Endothelial cell of umbilical vein (primary cell): ENCODE results near the gene SLC30A7. TPM values are rescaled to one million over a fixed set of nuclear protein-coding genes. Genes with fewer than 3 reads are reported as not detected.

Experiments
- BruUV-seq: library from RNA; stranded (reverse); fragments of 400-500 nt; replicated peaks from 2 replicates; lab custom pipeline; 2021; lab: Mats Ljungman, UMichigan
- CTCF ChIA-PET: fragments of 300-600, 350-600 bp; sonication (Branson Sonifier 250); formaldehyde crosslinking; loops from one replicate; lab custom pipeline; 2021; ENCODE audit warnings: antibody characterized with exemption, inconsistent platforms; lab: Charles Lee
- POLR2A ChIA-PET: fragments of 300-600, 350-600 bp; sonication (Branson Sonifier 250); formaldehyde crosslinking; loops from one replicate; lab custom pipeline; 2021; ENCODE audit warnings: antibody characterized with exemption, inconsistent platforms; lab: Charles Lee
- DNase-seq: peaks from one replicate; pipeline ENCODE4 v3.0.0-alpha.2; 2011; ENCODE audit warnings: low read depth, low spot score
- FAIRE-seq: peaks from 2 replicates; lab custom pipeline; 2011; peaks lifted over from hg19 to GRCh38; lab: Jason Lieb, UNC
- H2AFZ ChIP-seq: 2 replicates; pipeline ENCODE4 v1.6.0; 2012; ENCODE audit warnings: low read depth, low read length, control low read depth, inconsistent platforms
- H3K27ac ChIP-seq: 2 replicates; pipeline ENCODE4 v1.5.1; 2011; ENCODE audit warnings: low read depth, mild to moderate bottlenecking, control low read depth, low read length, moderate library complexity; ENCODE audit not compliant: insufficient read depth
- H3K27me3 ChIP-seq, 2 experiments: 2 replicates each; pipeline versions ENCODE4 v1.6.0 to v1.6.1; 2011; ENCODE audit warnings: low read length in 2 of 2, mixed read lengths in 1 of 2; ENCODE audit not compliant: control insufficient read depth in 2 of 2, insufficient read depth in 2 of 2
- H3K36me3 ChIP-seq, 2 experiments: 2 replicates in 1 of 2; 3 replicates in 1 of 2; pipeline ENCODE4 v1.5.1; 2011; ENCODE audit warnings: low read length in 2 of 2, mild to moderate bottlenecking in 1 of 2, moderate library complexity in 1 of 2; ENCODE audit not compliant: control insufficient read depth in 2 of 2, insufficient read depth in 2 of 2; ENCODE audit errors: extremely low read depth in 1 of 2
- H3K4me1 ChIP-seq: 3 replicates; pipeline ENCODE4 v1.5.1; 2011; ENCODE audit warnings: mild to moderate bottlenecking, low read length; ENCODE audit not compliant: control insufficient read depth, insufficient read depth; ENCODE audit errors: extremely low read depth
- H3K4me2 ChIP-seq: 2 replicates; pipeline ENCODE4 v1.6.1; 2011; ENCODE audit warnings: low read length, control low read depth, mixed read lengths; ENCODE audit not compliant: insufficient read depth
- H3K4me3 ChIP-seq, 3 experiments: fragments of 200-600 bp in 1 of 3; sonication (generic), shearing (Covaris generic) in 1 of 3; replicated peaks in 1 of 3; 2 replicates each; pipeline ENCODE4 v1.5.1; 2011 to 2016; ENCODE audit warnings: control low read depth in 3 of 3, low read length in 3 of 3, mild to moderate bottlenecking in 2 of 3, inconsistent platforms in 1 of 3, low read depth in 1 of 3, moderate library complexity in 1 of 3; ENCODE audit not compliant: insufficient read depth in 1 of 3
- H3K79me2 ChIP-seq: 2 replicates; pipeline ENCODE4 v1.6.0; 2012; ENCODE audit warnings: low read length, inconsistent platforms; ENCODE audit not compliant: control insufficient read depth, insufficient read depth
- H3K9ac ChIP-seq: replicated peaks from 2 replicates; pipeline ENCODE3; 2011; ENCODE audit warnings: low read length, control low read depth; ENCODE audit not compliant: insufficient read depth; ENCODE audit errors: extremely low read depth
- H3K9me1 ChIP-seq: replicated peaks from 3 replicates; pipeline ENCODE4 v1.6.0; 2011; ENCODE audit warnings: mild to moderate bottlenecking, low read length; ENCODE audit not compliant: control insufficient read depth, insufficient read depth; ENCODE audit errors: extremely low read depth
- H3K9me3 ChIP-seq: replicated peaks from 2 replicates; pipeline ENCODE4 v1.5.1; 2012; ENCODE audit warnings: low read length, inconsistent platforms; ENCODE audit not compliant: control insufficient read depth, insufficient read depth
- H4K20me1 ChIP-seq: replicated peaks from 2 replicates; pipeline ENCODE3; 2011; ENCODE audit warnings: mild to moderate bottlenecking, low read length; ENCODE audit not compliant: control insufficient read depth, insufficient read depth; ENCODE audit errors: extremely low read depth
- CTCF ChIP-seq, 2 donors: IDR thresholded peaks; 1 replicate in 1 of 2; 2 replicates in 1 of 2; pipeline ENCODE4 v1.5.1; 2011; ENCODE audit warnings: low read length in 2 of 2, mild to moderate bottlenecking in 2 of 2, moderate library complexity in 2 of 2, control low read depth in 1 of 2, inconsistent platforms in 1 of 2, low read depth in 1 of 2; ENCODE audit not compliant: insufficient read depth in 1 of 2; ENCODE audit errors: extremely low read depth in 1 of 2
- EZH2 ChIP-seq: IDR thresholded peaks from 2 replicates; pipeline ENCODE4 v1.6.1; 2012; ENCODE audit warnings: borderline replicate concordance, low read depth, mild to moderate bottlenecking, moderate library complexity, low read length, inconsistent platforms; ENCODE audit not compliant: severe bottlenecking
- FOS ChIP-seq: IDR thresholded peaks from 2 replicates; pipeline ENCODE4 v1.6.1; 2011; ENCODE audit warnings: mild to moderate bottlenecking, low read length, moderate library complexity, borderline replicate concordance; ENCODE audit not compliant: insufficient read depth
- GATA2 ChIP-seq: IDR thresholded peaks from 2 replicates; pipeline ENCODE4 v1.7.0; 2011; ENCODE audit warnings: low read depth, mild to moderate bottlenecking, moderate library complexity, mixed read lengths, low read length; ENCODE audit not compliant: insufficient read length, insufficient read depth
- JUN ChIP-seq: IDR thresholded peaks from 2 replicates; pipeline ENCODE4 v1.6.1; 2011; ENCODE audit warnings: borderline replicate concordance, low read depth; ENCODE audit not compliant: insufficient read length, insufficient read depth
- MAX ChIP-seq: IDR thresholded peaks from 2 replicates; pipeline ENCODE4 v1.6.1; 2011; ENCODE audit not compliant: insufficient read depth, insufficient read length
- MYC ChIP-seq: IDR thresholded peaks from one replicate; pipeline ENCODE4 v1.6.1; 2011; ENCODE audit warnings: mild to moderate bottlenecking, low read depth, low read length
- POLR2A ChIP-seq: IDR thresholded peaks from 2 replicates; pipeline ENCODE4 v1.6.1; 2012; ENCODE audit warnings: low read depth, mild to moderate bottlenecking, control low read depth, low read length
- POLR2AphosphoS5 ChIP-seq: IDR thresholded peaks from 2 replicates; pipeline ENCODE4 v1.6.1; 2012; ENCODE audit warnings: low read depth, mild to moderate bottlenecking, control low read depth, low read length, moderate library complexity; ENCODE audit not compliant: insufficient read depth
- dilution Hi-C: fragments of 300-500 bp; cut with MboI; formaldehyde crosslinking; loops from one replicate; pipeline ENCODE4 v1.15.0; 2019; ENCODE audit warnings: low sequenced_read_pairs; ENCODE audit not compliant: extremely low pct_ligation_motif_present
- intact Hi-C: fragments of 100-400 bp; cut with micrococcal nuclease; formaldehyde crosslinking; loops from one replicate; pipeline ENCODE4 v1.10.0; 2022
- polyA plus RNA-seq, 4 experiments: library from polyadenylated mRNA; depleted of rRNA in 3 of 4; stranded (reverse) in 3 of 4; unstranded in 1 of 4; fragments of >200 nt; gene quantifications; 2 replicates each; pipeline versions ENCODE4 v1.2.1 to v1.2.3, GENCODE V29; 2011 to 2012; ENCODE audit warnings: missing spikeins in 1 of 4
- total RNA-seq: library from RNA; stranded (reverse); gene quantifications from 2 replicates; pipeline ENCODE4 v1.2.3, GENCODE V29; 2021

The SLC30A7 gene
- total and polyA plus RNA-seq, 2 donors (not counting 3 experiments of a cell fraction or from before 2014, with no cell fraction given) = 9.3 to 38.6 TPM

GRCh38 chr1:100976936-100977335 lies 81.0 kb downstream of the SLC30A7 start:
- Histone ChIP-seq H4K20me1 (no peaks in the 10 kb centered on the region), H3K79me2 (no peaks in the 10 kb centered on the region), H3K9ac (no peak overlapping the region), H3K36me3 (peaks cover 0 to 5% of the 10 kb centered on the region in 2 experiments), H3K4me1 (peaks cover 5% of the 10 kb centered on the region), H3K9me1 (no peaks in the 10 kb centered on the region), H3K9me3 (no peaks in the 10 kb centered on the region), H3K27me3 (no peaks in the 10 kb centered on the region), H3K4me2 (no peak overlapping the region), H3K4me3 (no peak overlapping the region), H3K27ac (no peak overlapping the region), H2AFZ (no peak overlapping the region)
- intact Hi-C loops (loop anchor here (2.0 kb wide), 1 partner anchor 18 kb away; no protein-coding TSS in a partner anchor), dilution Hi-C loops (no loop called here)
- FAIRE-seq (no peak), DNase-seq (no peak)
- POLR2A ChIA-PET = no interaction called here
- no TSS peak for BruUV-seq
- TF ChIP-seq EZH2 (no peak), POLR2A (no peak), CTCF (IDR thresholded peaks at IDR 0.05; ENCODE audit: extremely low read depth in 1 of 2, insufficient read depth in 1 of 2, low read depth in 1 of 2, low read length in 2 of 2) (no peak)
- CTCF ChIA-PET = no interaction called here

DNA sequence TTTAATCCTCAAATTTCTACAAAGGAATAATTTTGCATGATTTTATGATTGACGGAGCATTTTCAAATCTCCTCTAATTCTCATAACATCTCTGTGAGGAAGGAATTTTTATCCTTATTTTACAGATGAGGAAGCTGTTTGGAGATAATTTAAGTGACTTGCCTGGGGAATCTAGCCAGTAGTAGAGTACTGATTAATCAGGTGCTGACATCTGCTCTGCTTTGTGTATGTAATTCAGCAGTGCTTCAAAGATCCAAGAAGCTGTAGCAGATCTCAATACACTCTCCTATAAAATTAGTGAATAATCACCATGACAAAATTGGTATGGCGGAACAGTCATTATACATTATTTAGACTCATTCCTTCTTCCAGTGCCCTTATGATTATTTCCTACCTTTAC lies 83.7 kb downstream of the SLC30A7 start:
- Histone ChIP-seq H3K36me3 (peaks cover 0 to 4% of the 10 kb centered on the region in 2 experiments), H3K79me2 (no peaks in the 10 kb centered on the region), H3K4me1 (peaks cover 5% of the 10 kb centered on the region), H4K20me1 (no peaks in the 10 kb centered on the region), H3K9me1 (no peaks in the 10 kb centered on the region), H2AFZ (no peak overlapping the region), H3K9me3 (no peaks in the 10 kb centered on the region), H3K4me2 (no peak overlapping the region), H3K27me3 (no peaks in the 10 kb centered on the region), H3K27ac (no peak overlapping the region), H3K9ac (no peak overlapping the region), H3K4me3 (no peak overlapping the region)
- TF ChIP-seq GATA2 (no peak), MYC (no peak), POLR2AphosphoS5 (no peak), POLR2A (no peak), MAX (no peak), FOS (no peak), JUN (no peak), EZH2 (no peak), CTCF (IDR thresholded peaks at IDR 0.05; ENCODE audit: extremely low read depth in 1 of 2, insufficient read depth in 1 of 2, low read depth in 1 of 2, low read length in 2 of 2) (no peak)
- POLR2A ChIA-PET = no interaction called here
- no TSS peak for BruUV-seq
- FAIRE-seq (no peak), DNase-seq (no peak)
- intact Hi-C loops (no loop called here), dilution Hi-C loops (no loop called here)
- CTCF ChIA-PET = interaction anchor here (1.3 to 1.4 kb wide), 2 partner anchors 15 to 24 kb away, joined by 3 read pairs; no protein-coding TSS in a partner anchor
